Measurements from ENCODE around the gene TAGLN.

Gene TAGLN

GRCh38 chr11:117199053-117199915 is at the start of gene TAGLN:
TAGLN (plus strand) TSS chr11:117199370; CDS start chr11:117203014, 3,644 bp downstream.
- in situ Hi-C loops (cut with MboI; ENCODE audit: low sequenced_read_pairs): no loop called here

GRCh38 chr11:117152066-117152465 is 47.1 kb upstream of the TAGLN start:
- in situ Hi-C loops (cut with MboI; ENCODE audit: low sequenced_read_pairs): no loop called here

DNA sequence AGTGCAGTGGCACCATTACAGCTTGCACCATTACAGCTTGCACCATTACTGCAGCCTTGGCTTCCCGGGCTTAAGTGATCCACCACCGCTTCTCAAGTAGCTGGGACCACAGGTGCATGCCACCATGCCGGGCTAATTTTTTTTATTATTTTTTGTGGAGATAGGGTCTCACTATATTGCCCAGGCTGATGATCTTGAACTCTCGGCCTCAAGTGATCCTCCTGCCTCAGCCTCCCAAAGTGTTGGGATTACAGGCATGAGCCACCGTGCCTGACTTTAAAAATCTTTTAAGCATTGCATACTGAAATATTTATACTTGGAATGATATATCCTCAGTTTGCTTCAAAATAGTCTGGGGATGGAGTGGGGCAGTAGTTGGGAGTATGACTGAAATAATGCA is 44.7 kb upstream of the TAGLN start:
- in situ Hi-C loops (cut with MboI; ENCODE audit: low sequenced_read_pairs): no loop called here

GRCh38 chr11:117157507-117157906 is 41.7 kb upstream of the TAGLN start:
- in situ Hi-C loops (cut with MboI; ENCODE audit: low sequenced_read_pairs): no loop called here

DNA sequence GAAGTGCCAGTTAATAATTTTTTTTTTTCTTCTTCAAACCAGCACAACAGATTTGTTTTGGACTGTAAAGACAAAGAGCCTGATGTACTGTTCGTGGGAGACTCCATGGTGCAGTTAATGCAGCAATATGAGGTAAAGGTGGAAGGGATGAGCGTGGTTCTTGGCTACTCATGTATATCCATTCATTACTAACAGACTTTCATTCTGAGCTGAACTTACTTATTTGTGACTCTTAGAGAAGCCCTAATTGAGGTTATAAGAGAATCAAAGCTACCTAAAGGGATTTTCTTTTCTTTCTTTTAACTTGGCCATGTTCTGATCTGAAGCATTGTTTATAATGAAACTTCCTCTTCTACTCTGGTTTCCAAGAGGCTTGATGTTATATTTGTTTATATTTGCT is 39.3 kb upstream of the TAGLN start:
- in situ Hi-C loops (cut with MboI; ENCODE audit: low sequenced_read_pairs): no loop called here

DNA sequence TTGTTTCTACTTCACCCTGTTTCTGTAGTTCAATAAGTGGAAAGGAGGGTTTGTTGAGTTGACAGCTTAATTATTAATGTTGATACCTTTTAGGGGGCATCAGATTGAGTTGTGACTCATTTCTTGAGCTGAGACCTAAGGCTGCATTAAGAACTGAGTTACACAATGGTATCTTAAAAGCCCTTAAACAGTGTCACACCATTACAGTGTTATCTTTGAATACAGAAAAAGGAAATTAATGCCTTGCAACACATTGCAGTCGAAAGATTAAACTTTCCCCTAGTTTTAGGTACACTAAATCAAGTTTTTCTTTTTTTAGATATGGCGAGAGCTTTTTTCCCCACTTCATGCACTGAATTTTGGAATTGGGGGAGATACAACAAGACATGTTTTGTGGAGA is 38.3 kb upstream of the TAGLN start:
- in situ Hi-C loops (cut with MboI; ENCODE audit: low sequenced_read_pairs): no loop called here

- in situ Hi-C loops (cut with MboI; ENCODE audit: low sequenced_read_pairs): no loop called here
Observed at GRCh38 chr11:117166491-117166890, 32.7 kb upstream of the TAGLN start.

DNA sequence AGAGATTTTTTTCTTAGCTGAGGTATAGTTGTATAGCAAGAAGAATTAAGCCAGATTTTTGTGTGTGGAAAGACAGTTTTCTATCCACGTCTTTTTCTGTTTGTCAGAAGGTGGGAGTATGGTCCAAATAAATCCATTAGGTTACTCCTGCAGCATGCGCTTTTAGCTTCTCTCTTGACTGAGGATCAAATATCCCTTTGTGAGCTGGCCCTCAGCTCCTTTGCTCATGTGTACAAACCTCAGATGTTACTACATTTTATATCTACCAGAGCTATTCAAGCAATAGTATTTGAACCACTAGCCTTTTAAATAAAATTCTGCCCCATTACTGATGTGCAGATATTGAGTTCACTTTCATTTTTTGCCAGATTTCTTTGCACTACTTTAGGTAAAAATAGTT is 29.4 kb upstream of the TAGLN start:
- in situ Hi-C loops (cut with MboI; ENCODE audit: low sequenced_read_pairs): no loop called here

GRCh38 chr11:117170210-117170609 is 29.0 kb upstream of the TAGLN start:
- in situ Hi-C loops (cut with MboI; ENCODE audit: low sequenced_read_pairs): no loop called here

DNA sequence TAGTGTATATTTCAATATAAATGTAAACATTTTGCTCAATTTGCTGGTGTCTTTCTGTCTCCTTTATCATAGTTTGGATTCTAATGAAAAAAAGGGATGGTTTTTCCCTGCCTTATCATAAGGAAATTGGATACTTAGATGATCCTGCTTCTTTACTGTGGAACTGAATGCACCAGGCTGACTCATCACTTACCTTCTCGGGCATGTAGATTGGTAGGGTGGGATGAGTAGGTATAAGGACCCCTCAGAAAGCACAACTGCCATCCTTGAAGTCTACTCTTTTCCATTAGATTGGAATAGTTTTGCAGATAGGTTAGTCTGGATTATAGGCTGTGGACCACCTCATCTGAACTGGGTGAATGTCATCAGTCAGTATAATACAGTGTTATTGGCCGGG is 28.2 kb upstream of the TAGLN start:
- in situ Hi-C loops (cut with MboI; ENCODE audit: low sequenced_read_pairs): no loop called here

DNA sequence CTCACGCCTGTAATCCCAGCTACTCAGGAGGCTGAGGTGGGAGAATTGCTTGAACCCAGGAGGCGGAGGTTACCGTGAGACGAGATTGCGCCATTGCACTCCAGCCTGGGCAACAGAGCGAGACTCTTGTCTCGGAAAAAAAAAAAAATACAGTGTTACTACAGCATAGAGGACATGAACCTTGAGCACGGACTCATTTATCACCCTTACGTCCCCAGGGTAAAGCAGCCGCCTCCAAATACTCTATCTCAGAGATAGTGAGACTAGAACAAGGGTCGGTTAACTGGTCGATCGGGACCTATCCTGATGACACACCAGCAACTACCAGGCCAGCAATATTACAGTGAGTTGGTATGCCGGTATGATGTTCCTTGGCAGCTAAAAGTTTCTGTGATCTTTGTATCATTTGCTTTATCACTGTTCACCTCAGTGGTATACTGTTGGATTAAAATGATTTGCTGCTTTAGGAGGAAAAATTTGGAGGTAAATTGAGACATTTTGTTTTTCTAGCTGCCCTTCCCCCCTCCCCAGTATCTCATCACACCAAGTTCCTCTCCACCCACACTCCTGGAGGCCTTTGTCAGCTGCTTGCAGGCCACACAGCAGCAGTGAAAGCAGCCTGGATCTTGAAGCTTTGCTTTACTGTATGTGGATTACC is 27.6 kb upstream of the TAGLN start:
- in situ Hi-C loops (cut with MboI; ENCODE audit: low sequenced_read_pairs): no loop called here

GRCh38 chr11:117172724-117173421 is 26.3 kb upstream of the TAGLN start:
- in situ Hi-C loops (cut with MboI; ENCODE audit: low sequenced_read_pairs): no loop called here

- in situ Hi-C loops (cut with MboI; ENCODE audit: low sequenced_read_pairs): no loop called here
Observed at GRCh38 chr11:117175104-117175503, 24.1 kb upstream of the TAGLN start.

- in situ Hi-C loops (cut with MboI; ENCODE audit: low sequenced_read_pairs): no loop called here
Observed at GRCh38 chr11:117175781-117176180, 23.4 kb upstream of the TAGLN start.

GRCh38 chr11:117176186-117176585 is 23.0 kb upstream of the TAGLN start:
- in situ Hi-C loops (cut with MboI; ENCODE audit: low sequenced_read_pairs): no loop called here

GRCh38 chr11:117177534-117178209 is 21.5 kb upstream of the TAGLN start:
- in situ Hi-C loops (cut with MboI; ENCODE audit: low sequenced_read_pairs): no loop called here

GRCh38 chr11:117178210-117179034 is 20.7 kb upstream of the TAGLN start, which contains the start of gene SIDT2:
SIDT2 (plus strand) TSS chr11:117178743; CDS start chr11:117179264, 521 bp downstream.
- in situ Hi-C loops (cut with MboI; ENCODE audit: low sequenced_read_pairs): no loop called here

DNA sequence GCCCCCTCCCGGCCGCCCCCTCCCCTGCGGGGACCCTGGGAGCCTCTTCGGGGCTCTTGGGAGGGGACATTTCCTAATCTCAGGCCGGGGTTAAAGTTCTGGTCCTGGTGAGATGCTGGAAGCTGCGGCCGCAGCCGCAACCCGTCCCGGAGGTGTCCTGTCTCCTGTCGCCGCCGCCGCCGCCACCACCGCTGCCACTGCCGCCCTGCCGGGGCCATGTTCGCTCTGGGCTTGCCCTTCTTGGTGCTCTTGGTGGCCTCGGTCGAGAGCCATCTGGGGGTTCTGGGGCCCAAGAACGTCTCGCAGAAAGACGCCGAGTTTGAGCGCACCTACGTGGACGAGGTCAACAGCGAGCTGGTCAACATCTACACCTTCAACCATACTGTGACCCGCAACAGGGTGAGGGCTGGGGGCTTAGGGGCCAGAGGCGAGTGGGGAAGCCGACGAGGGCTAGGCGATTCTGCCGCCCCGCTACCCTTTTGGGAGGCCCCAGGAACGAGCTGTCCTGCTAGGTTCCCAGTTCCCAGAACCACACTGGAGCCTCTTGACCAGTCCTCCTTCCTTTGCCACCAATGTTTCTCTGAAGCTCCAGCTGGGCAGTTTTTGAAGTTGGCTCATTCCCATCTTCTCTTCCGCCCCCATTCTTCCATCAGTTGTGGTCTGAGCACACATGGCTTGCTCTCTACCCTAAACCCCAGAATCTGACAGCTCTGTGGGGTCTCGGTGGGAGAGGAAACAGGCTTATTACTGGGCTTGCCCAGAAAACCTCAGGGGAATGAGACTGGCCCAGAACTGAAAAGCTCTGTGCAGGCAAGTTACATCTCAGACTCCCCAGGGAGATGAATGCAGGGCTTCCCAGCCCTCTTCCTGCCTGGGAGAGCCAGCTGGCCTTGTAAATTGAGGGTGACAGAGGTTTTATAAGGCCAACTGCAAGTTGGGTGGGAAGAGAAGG is 19.8 kb upstream of the TAGLN start:
- in situ Hi-C loops (cut with MboI; ENCODE audit: low sequenced_read_pairs): no loop called here

- in situ Hi-C loops (cut with MboI; ENCODE audit: low sequenced_read_pairs): no loop called here
Observed at GRCh38 chr11:117180020-117180419, 19.1 kb upstream of the TAGLN start.

Measured in HL-60/S4 (cell line).